ENCODE data around the gene AP3S2. TPM values are rescaled to one million over a fixed set of nuclear protein-coding genes. Genes with fewer than 3 reads are reported as not detected.
"Not testable (repeated sequence)": the region's sequence is repeated elsewhere in the genome, so short reads cannot be mapped to it uniquely, and the experiment has no call there.

Gene AP3S2
- polyA plus RNA-seq, 1 experiment: 54.8 TPM

GRCh38 chr15:89860891-89861290 lies 32.9 kb downstream of the AP3S2 start:
- no peak for TF ChIP-seq CTCF (IDR thresholded peaks at IDR 0.05; ENCODE audit: low read depth, low read length)
- POLR2A ChIA-PET: no interaction called here
- CTCF ChIA-PET: interaction anchor here (0.5 to 1.6 kb wide), 4 partner anchors 11 to 100 kb away, joined by 4 to 13 read pairs (median 4); no protein-coding TSS in a partner anchor
- Histone ChIP-seq H3K9me3 (ENCODE audit: control insufficient read depth, insufficient read depth, low read length) (no peaks in the 10 kb centered on the region), H3K4me3 (ENCODE audit: low read depth, low read length) (no peak overlapping the region), H3K27ac (ENCODE audit: low read depth, low read length) (no peak overlapping the region), H3K27me3 (ENCODE audit: control insufficient read depth, insufficient read depth, low read length) (no peaks in the 10 kb centered on the region)
- DNase-seq (ENCODE audit: low read depth, low spot score): no peak

GRCh38 chr15:89860431-89860830 lies 33.4 kb downstream of the AP3S2 start:
- CTCF ChIA-PET: interaction anchor here (1.0 to 1.6 kb wide), 3 partner anchors 14 to 99 kb away, joined by 4 to 13 read pairs (median 5); no protein-coding TSS in a partner anchor
- Histone ChIP-seq H3K27me3 (ENCODE audit: control insufficient read depth, insufficient read depth, low read length) (no peaks in the 10 kb centered on the region), H3K4me3 (ENCODE audit: low read depth, low read length) (no peak overlapping the region), H3K9me3 (ENCODE audit: control insufficient read depth, insufficient read depth, low read length) (no peaks in the 10 kb centered on the region), H3K27ac (ENCODE audit: low read depth, low read length) (no peak overlapping the region)
- TF ChIP-seq CTCF (IDR thresholded peaks at IDR 0.05; ENCODE audit: low read depth, low read length): no peak
- DNase-seq (ENCODE audit: low read depth, low spot score): no peak
- POLR2A ChIA-PET: no interaction called here

- no peak overlapping the region for H3K4me3 ChIP-seq (ENCODE audit: low read depth, low read length)
- no peaks in the 10 kb centered on the region for H3K27me3 ChIP-seq (ENCODE audit: control insufficient read depth, insufficient read depth, low read length)
- no peak for TF ChIP-seq CTCF (IDR thresholded peaks at IDR 0.05; ENCODE audit: low read depth, low read length)
- H3K27ac ChIP-seq (ENCODE audit: low read depth, low read length): no peak overlapping the region
- ChIA-PET CTCF (interaction anchor here (0.7 to 1.0 kb wide), 3 partner anchors 16 to 212 kb away, joined by 3 to 5 read pairs (median 3); no protein-coding TSS in a partner anchor), POLR2A (no interaction called here)
- H3K9me3 ChIP-seq (ENCODE audit: control insufficient read depth, insufficient read depth, low read length): no peaks in the 10 kb centered on the region
- no peak for DNase-seq (ENCODE audit: low read depth, low spot score)
Measured at GRCh38 chr15:89858661-89859458, 34.9 kb downstream of the AP3S2 start.

GRCh38 chr15:89857673-89858072 lies 36.1 kb downstream of the AP3S2 start:
- ChIA-PET CTCF (interaction anchor here (1.3 kb wide), 1 partner anchor 17 kb away, joined by 6 read pairs; no protein-coding TSS in a partner anchor), POLR2A (no interaction called here)
- H3K27me3 ChIP-seq (ENCODE audit: control insufficient read depth, insufficient read depth, low read length): no peaks in the 10 kb centered on the region
- H3K9me3 ChIP-seq (ENCODE audit: control insufficient read depth, insufficient read depth, low read length): no peaks in the 10 kb centered on the region
- no peak for TF ChIP-seq CTCF (IDR thresholded peaks at IDR 0.05; ENCODE audit: low read depth, low read length)
- H3K4me3 ChIP-seq (ENCODE audit: low read depth, low read length): no peak overlapping the region
- no peak overlapping the region for H3K27ac ChIP-seq (ENCODE audit: low read depth, low read length)
- DNase-seq (ENCODE audit: low read depth, low spot score): no peak

GRCh38 chr15:89855948-89856347 lies 37.8 kb downstream of the AP3S2 start:
- CTCF ChIA-PET: no interaction called here
- Histone ChIP-seq H3K27ac (ENCODE audit: low read depth, low read length) (no peak overlapping the region), H3K9me3 (ENCODE audit: control insufficient read depth, insufficient read depth, low read length) (no peaks in the 10 kb centered on the region), H3K27me3 (ENCODE audit: control insufficient read depth, insufficient read depth, low read length) (no peaks in the 10 kb centered on the region), H3K4me3 (ENCODE audit: low read depth, low read length) (no peak overlapping the region)
- POLR2A ChIA-PET: no interaction called here
- TF ChIP-seq CTCF (IDR thresholded peaks at IDR 0.05; ENCODE audit: low read depth, low read length): no peak
- no peak for DNase-seq (ENCODE audit: low read depth, low spot score)

- DNase-seq (ENCODE audit: low read depth, low spot score); H3K27ac ChIP-seq (ENCODE audit: low read depth, low read length); CTCF ChIA-PET; H3K9me3 ChIP-seq (ENCODE audit: control insufficient read depth, insufficient read depth, low read length); POLR2A ChIA-PET; H3K27me3 ChIP-seq (ENCODE audit: control insufficient read depth, insufficient read depth, low read length); H3K4me3 ChIP-seq (ENCODE audit: low read depth, low read length): not testable (repeated sequence)
Measured at GRCh38 chr15:89854863-89855262, 38.9 kb downstream of the AP3S2 start.
